Adipocyte (in vitro differentiated cells): Measurements from ENCODE around the gene NSF.
"Not testable (repeated sequence)": the region's sequence is repeated elsewhere in the genome, so short reads cannot be mapped to it uniquely, and the experiment has no call there.

Experiments
- DNase-seq: peaks from one replicate; pipeline ENCODE4 v3.0.0-alpha.2; 2015; ENCODE audit warnings: low read depth
- H3K27me3 ChIP-seq: replicated peaks from 2 replicates; pipeline ENCODE4 v1.7.0; 2013; ENCODE audit warnings: mild to moderate bottlenecking, low read length, moderate library complexity; ENCODE audit not compliant: control insufficient read depth, insufficient read depth
- H3K36me3 ChIP-seq: 2 replicates; pipeline ENCODE4 v1.7.0; 2013; ENCODE audit warnings: low read length, mild to moderate bottlenecking, moderate library complexity; ENCODE audit not compliant: control insufficient read depth, insufficient read depth, severe bottlenecking
- H3K4me1 ChIP-seq: 2 replicates; pipeline ENCODE4 v1.7.0; 2013; ENCODE audit warnings: mild to moderate bottlenecking, low read length, moderate library complexity; ENCODE audit not compliant: control insufficient read depth, insufficient read depth
- H3K4me3 ChIP-seq: 2 replicates; pipeline ENCODE4 v1.7.0; 2013; ENCODE audit warnings: mild to moderate bottlenecking, low read length, moderate library complexity
- H3K9ac ChIP-seq: 2 replicates; pipeline ENCODE4 v1.7.0; 2013; ENCODE audit warnings: mild to moderate bottlenecking, low read length, moderate library complexity
- H3K9me3 ChIP-seq: 2 replicates; pipeline ENCODE4 v1.7.0; 2013; ENCODE audit warnings: mild to moderate bottlenecking, low read length, moderate library complexity; ENCODE audit not compliant: control insufficient read depth

NSF gene

DNA sequence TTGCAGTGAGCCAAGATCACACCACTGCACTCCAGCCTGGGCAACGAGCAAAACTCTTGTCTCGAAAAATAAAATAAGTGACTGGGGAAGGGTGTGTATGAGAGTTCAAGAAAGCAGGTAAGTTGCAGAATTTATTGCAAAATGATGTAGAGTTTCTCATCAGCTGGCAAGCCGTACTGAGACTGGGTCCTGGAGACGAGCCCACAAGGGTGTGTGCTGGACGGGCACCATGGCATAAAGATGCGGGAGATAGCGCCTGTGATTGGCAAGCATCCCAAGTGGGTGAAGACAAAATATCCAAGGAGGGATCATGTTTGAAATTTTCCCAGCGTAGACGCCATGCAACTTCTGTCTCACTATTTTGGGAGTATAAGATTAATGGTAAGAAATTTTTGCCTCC, 168.7 kb downstream of the NSF start:
- no peak for DNase-seq
- H3K36me3 ChIP-seq = peaks cover 38% of the 10 kb centered on the region
- no peak overlapping the region for H3K9ac ChIP-seq
- H3K4me1 ChIP-seq = peaks cover 3% of the 10 kb centered on the region
- no peak overlapping the region for H3K4me3 ChIP-seq
- no peaks in the 10 kb centered on the region for H3K9me3 ChIP-seq
- no peaks in the 10 kb centered on the region for H3K27me3 ChIP-seq

DNA sequence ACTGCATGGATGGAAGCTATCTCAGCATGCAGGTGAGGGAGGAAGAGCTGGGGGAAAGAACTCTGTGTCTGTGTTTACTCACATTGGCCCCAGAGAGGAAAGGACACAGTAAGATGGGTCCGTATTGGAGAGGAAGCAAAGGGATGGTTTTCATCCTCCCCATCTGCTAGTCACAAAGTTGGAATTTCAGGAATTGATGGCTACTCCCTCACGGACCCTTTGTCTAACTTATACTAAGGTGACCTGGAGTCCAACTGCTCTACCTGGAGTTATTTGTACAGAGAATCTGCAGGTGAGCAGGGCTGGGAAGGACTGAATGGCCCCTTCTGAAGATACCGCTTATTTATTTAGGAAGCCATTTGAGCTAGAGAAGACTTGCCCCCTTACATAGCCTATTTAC, 172.9 kb downstream of the NSF start:
- DNase-seq = no peak
- Histone ChIP-seq H3K4me3 (no peak overlapping the region), H3K27me3 (no peaks in the 10 kb centered on the region), H3K4me1 (peaks cover 15% of the 10 kb centered on the region), H3K9ac (no peak overlapping the region), H3K36me3 (peaks cover 8% of the 10 kb centered on the region), H3K9me3 (no peaks in the 10 kb centered on the region)

- H3K27me3 ChIP-seq = no peaks in the 10 kb centered on the region
- DNase-seq = no peak
- no peaks in the 10 kb centered on the region for H3K9me3 ChIP-seq
- H3K9ac ChIP-seq = no peak overlapping the region
- peaks cover 12% of the 10 kb centered on the region for H3K4me1 ChIP-seq
- peaks cover 8% of the 10 kb centered on the region for H3K36me3 ChIP-seq
- H3K4me3 ChIP-seq = no peak overlapping the region
Observed at GRCh38 chr17:46764000-46764708, 173.7 kb downstream of the NSF start.

DNA sequence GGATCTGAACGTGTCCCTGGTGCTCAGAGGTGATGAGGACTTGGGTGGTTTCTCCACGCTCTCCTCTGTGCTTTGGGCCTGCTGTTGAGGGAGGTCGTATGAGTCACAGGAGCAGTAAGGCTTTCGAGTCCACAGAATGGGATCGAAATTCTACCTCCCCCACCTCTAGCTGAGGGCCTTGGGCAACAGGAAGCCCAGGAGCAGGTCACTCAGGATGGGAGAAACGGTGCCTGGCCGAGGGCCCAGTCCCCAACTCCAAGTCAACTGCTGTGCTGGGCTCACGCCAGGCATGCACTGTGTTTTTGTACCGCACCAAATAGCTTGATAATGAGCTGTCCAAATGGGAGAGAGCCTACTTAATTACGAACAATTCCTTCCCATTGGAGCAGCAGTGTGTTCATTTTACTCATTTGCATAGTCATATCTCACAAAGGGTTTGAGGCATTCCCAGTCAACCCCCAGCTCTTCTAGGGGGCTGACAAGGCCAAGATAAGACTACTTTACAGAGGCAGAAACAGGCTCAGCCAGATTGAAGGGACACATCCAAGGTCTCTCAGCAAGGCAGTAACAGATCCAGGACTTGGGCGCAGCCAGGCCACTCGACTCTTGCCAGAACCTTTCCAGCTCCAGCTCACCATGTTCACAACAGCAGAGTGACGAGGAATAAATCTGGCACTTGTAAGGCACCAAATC, 174.4 kb downstream of the NSF start:
- H3K9ac ChIP-seq = no peak overlapping the region
- no peaks in the 10 kb centered on the region for H3K27me3 ChIP-seq
- H3K4me3 ChIP-seq = no peak overlapping the region
- H3K4me1 ChIP-seq = peaks cover 14% of the 10 kb centered on the region
- no peaks in the 10 kb centered on the region for H3K9me3 ChIP-seq
- peaks cover under 1% of the 10 kb centered on the region for H3K36me3 ChIP-seq
- peak; percentile 38 for DNase-seq

DNA sequence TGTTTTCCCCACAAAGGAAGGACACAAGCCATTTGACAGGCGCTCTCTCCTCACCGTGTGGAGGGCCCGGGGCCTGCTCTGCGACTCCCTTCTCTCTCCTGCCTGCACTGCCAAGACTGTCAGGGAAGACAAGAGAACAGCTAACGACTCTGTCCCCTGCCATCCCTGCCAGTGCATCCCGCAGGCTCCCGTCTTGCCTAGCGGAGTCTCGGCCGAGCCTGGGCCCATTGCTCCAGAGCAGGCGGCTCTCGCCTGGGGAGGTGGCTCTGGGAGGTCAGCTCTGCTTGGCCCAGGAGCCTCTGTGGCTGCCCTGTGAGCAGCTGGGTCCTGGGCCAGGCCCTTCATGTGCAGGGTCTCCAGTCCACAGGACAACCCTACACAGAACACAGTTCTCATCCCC, 175.0 kb downstream of the NSF start:
- no peaks in the 10 kb centered on the region for H3K9me3 ChIP-seq
- no peak overlapping the region for H3K9ac ChIP-seq
- H3K4me3 ChIP-seq = no peak overlapping the region
- peaks cover 18% of the 10 kb centered on the region for H3K4me1 ChIP-seq
- no peak for DNase-seq
- no peaks in the 10 kb centered on the region for H3K27me3 ChIP-seq
- no peaks in the 10 kb centered on the region for H3K36me3 ChIP-seq

GRCh38 chr17:46766493-46767491, 176.3 kb downstream of the NSF start:
- no peak for DNase-seq

DNA sequence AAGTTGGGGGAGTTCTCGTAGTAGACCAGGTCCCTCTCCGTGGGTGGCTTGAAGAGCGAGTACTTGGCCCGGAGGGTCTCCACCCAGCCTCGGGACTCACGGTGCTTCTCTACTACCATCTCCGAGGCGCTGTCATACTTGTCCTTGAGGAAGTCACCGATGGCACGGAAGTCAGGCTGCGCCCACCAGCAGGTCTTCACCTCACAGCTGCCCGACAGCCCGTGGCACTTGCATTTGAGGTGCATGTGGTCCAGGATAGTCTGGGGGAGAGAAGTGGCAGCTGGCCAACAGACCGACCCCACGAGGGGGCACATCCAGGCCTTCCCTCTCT, 178.0 kb downstream of the NSF start:
- Histone ChIP-seq H3K4me1 (peaks cover 18% of the 10 kb centered on the region), H3K9ac (no peak overlapping the region), H3K27me3 (no peaks in the 10 kb centered on the region), H3K36me3 (no peaks in the 10 kb centered on the region), H3K4me3 (no peak overlapping the region), H3K9me3 (no peaks in the 10 kb centered on the region)
- no peak for DNase-seq

More at GRCh38 chr17:46766493-46767491, 176.3 kb downstream of the NSF start:
- no peaks in the 10 kb centered on the region for H3K27me3 ChIP-seq
- no peaks in the 10 kb centered on the region for H3K36me3 ChIP-seq
- no peaks in the 10 kb centered on the region for H3K9me3 ChIP-seq
- no peak overlapping the region for H3K9ac ChIP-seq
- H3K4me1 ChIP-seq = peaks cover 18% of the 10 kb centered on the region
- H3K4me3 ChIP-seq = no peak overlapping the region

DNA sequence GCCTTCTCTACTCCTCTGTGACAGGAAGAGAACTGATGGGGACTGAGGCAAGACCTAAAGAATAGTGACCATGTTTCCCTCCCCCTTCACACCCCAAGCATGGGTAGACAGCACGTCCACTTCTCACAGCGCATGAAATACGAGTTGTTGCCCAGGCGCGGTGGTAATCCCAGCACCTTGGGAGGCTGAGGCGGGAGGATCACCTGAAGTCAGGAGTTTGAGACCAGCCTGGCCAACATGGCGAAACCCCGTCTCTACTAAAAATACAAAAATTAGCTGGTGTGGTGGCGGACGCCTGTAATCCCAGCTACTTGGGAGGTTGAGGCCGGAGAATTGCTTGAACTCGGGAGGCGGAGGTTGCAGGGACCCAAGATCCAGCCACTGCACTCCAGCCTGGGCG, 178.4 kb downstream of the NSF start:
- not testable (repeated sequence) for H3K27me3 ChIP-seq, H3K9ac ChIP-seq, DNase-seq, H3K9me3 ChIP-seq, H3K36me3 ChIP-seq, H3K4me3 ChIP-seq
- peaks cover 18% of the 10 kb centered on the region for H3K4me1 ChIP-seq

- no peak for DNase-seq
- peak overlapping the region; percentile 44 for H3K4me3 ChIP-seq
- peaks cover 12% of the 10 kb centered on the region for H3K4me1 ChIP-seq
- H3K9me3 ChIP-seq = no peaks in the 10 kb centered on the region
- no peaks in the 10 kb centered on the region for H3K27me3 ChIP-seq
- H3K9ac ChIP-seq = peak overlapping the region; percentile 61
- H3K36me3 ChIP-seq = no peaks in the 10 kb centered on the region
Observed at GRCh38 chr17:46769531-46770438, 179.3 kb downstream of the NSF start.

DNA sequence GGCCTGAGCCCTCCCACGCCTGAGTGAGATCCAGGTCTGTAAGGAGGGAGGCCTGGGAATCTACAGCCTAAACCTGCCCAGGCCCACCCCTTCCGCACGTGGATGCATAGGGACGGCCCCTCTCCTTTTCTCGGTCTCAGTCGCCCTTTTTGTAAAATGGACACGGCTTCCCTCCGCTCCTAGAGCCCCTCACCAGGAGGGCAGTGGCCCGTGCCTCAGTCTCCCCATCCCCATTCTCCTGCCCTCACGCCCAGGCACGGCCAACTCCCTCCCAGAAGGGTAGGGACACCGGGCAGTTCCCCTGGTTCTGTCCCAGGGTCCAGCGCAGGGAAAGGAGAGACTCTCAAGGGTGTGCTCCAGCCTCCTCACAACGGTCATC, 180.0 kb downstream of the NSF start:
- H3K27me3 ChIP-seq = no peaks in the 10 kb centered on the region
- no peak for DNase-seq
- no peaks in the 10 kb centered on the region for H3K9me3 ChIP-seq
- H3K4me3 ChIP-seq = no peak overlapping the region
- no peaks in the 10 kb centered on the region for H3K36me3 ChIP-seq
- peaks cover 6% of the 10 kb centered on the region for H3K4me1 ChIP-seq
- H3K9ac ChIP-seq = no peak overlapping the region
